ENCODE data around the gene MAP2K5. TPM values are rescaled to one million over a fixed set of nuclear protein-coding genes. Genes with fewer than 3 reads are reported as not detected.

MAP2K5 gene
- total and polyA plus RNA-seq, 9 of the 15 experiments (the other 6 are each of a cell fraction or from before 2014, with no cell fraction given): 0.41 to 16.5 (median 7.5) TPM

- no peak for TF ChIP-seq CTCF (IDR thresholded peaks at IDR 0.05 in 2 of 3, conservative IDR thresholded peaks at IDR 0.05 in 1 of 3; ENCODE audit: insufficient read depth in 2 of 3, low read depth in 1 of 3, low read length in 3 of 3)
- TF ChIP-seq TCF3 (CRISPR knock-in tag; IDR thresholded peaks at IDR 0.05): no peak
- TF ChIP-seq ZNF699 (CRISPR knock-in tag; IDR thresholded peaks at IDR 0.05; ENCODE audit: insufficient replicate concordance): no peak
- no peak for TF ChIP-seq ZNF239 (CRISPR knock-in tag; IDR thresholded peaks at IDR 0.05)
- no peak for TF ChIP-seq SNIP1 (IDR thresholded peaks at IDR 0.05; ENCODE audit: low read depth)
- peak; percentile 13; the same call in 1 of the 2 replicates for TF ChIP-seq NBN (IDR thresholded peaks at IDR 0.05; ENCODE audit: low read depth)
- no peak for TF ChIP-seq TEAD1 (CRISPR knock-in tag; IDR thresholded peaks at IDR 0.05)
- peak; percentile 84 for TF ChIP-seq MITF (IDR thresholded peaks at IDR 0.05)
- TF ChIP-seq PHB2 (IDR thresholded peaks at IDR 0.05; ENCODE audit: low read depth): no peak
- TF ChIP-seq HOXB6 (CRISPR knock-in tag; IDR thresholded peaks at IDR 0.05; ENCODE audit: borderline replicate concordance): no peak
- no peak for TF ChIP-seq ZNF277 (CRISPR knock-in tag; IDR thresholded peaks at IDR 0.05; ENCODE audit: borderline replicate concordance)
- TF ChIP-seq EP400 (IDR thresholded peaks at IDR 0.05): peak; percentile 89
- TF ChIP-seq JUND (IDR thresholded peaks at IDR 0.05; ENCODE audit: borderline replicate concordance, low read depth, low read length): no peak; the same call in 1 of the 2 replicates
- TF ChIP-seq JUND (tag; IDR thresholded peaks at IDR 0.05; ENCODE audit: borderline replicate concordance, low read depth, low read length): no peak; the same call in 2 of the 3 replicates
- no peak for TF ChIP-seq FOXO4 (CRISPR knock-in tag; IDR thresholded peaks at IDR 0.05)
- no peak; the same call in 1 of the 2 replicates for TF ChIP-seq FOXK1 (CRISPR knock-in tag; IDR thresholded peaks at IDR 0.05; ENCODE audit: borderline replicate concordance)
- no peak for TF ChIP-seq ZNF79 (CRISPR knock-in tag; IDR thresholded peaks at IDR 0.05; ENCODE audit: low read depth)
- peak; percentile 14 for TF ChIP-seq HDAC3 (IDR thresholded peaks at IDR 0.05; ENCODE audit: borderline replicate concordance, partially characterized antibody)
- TF ChIP-seq SIRT6 (IDR thresholded peaks at IDR 0.05; ENCODE audit: low read depth, low read length): no peak
- peak; percentile 83 for TF ChIP-seq POLR2B (IDR thresholded peaks at IDR 0.05; ENCODE audit: low read depth, partially characterized antibody)
- peak; percentile 50; the same call in 1 of the 2 replicates for TF ChIP-seq LARP7 (IDR thresholded peaks at IDR 0.05)
These were observed 297.6 kb downstream of the MAP2K5 start, which contains the start of gene RNU6-1 (continued) for GRCh38 chr15:67839929-67840748.
